Mesenchymal stem cell (in vitro differentiated cells and primary cell): ENCODE data around the gene TBK1.

ENCODE experiments used
- DNase-seq: peaks from one replicate; pipeline ENCODE4 v3.0.0-alpha.2; 2013
- H2AFZ ChIP-seq: one replicate; pipeline ENCODE4 v1.6.1; 2013; ENCODE audit warnings: low read depth, mild to moderate bottlenecking, control low read depth, inconsistent platforms, low read length, moderate library complexity
- H2AK5ac ChIP-seq: 2 replicates; pipeline ENCODE4 v1.6.1; 2013; ENCODE audit warnings: low read length, moderate library complexity, mild to moderate bottlenecking, inconsistent platforms; ENCODE audit not compliant: severe bottlenecking
- H2BK120ac ChIP-seq: one replicate; pipeline ENCODE4 v1.6.1; 2013; ENCODE audit warnings: low read depth, mild to moderate bottlenecking, inconsistent platforms, low read length, moderate library complexity
- H2BK12ac ChIP-seq, 2 experiments: one replicate each; pipeline ENCODE4 v1.6.1; 2013; ENCODE audit warnings: inconsistent platforms in 2 of 2, low read length in 2 of 2, mild to moderate bottlenecking in 2 of 2, moderate library complexity in 2 of 2, control low read depth in 1 of 2
- H2BK15ac ChIP-seq: one replicate; pipeline ENCODE4 v1.6.1; 2013; ENCODE audit warnings: mild to moderate bottlenecking, low read depth, inconsistent platforms; ENCODE audit not compliant: poor library complexity, severe bottlenecking
- H2BK5ac ChIP-seq: 2 replicates; pipeline ENCODE4 v1.6.1; 2013; ENCODE audit warnings: low read depth, mild to moderate bottlenecking, low read length, control low read depth, inconsistent platforms; ENCODE audit not compliant: poor library complexity, severe bottlenecking
- H3K14ac ChIP-seq, 2 experiments: one replicate each; pipeline ENCODE4 v1.6.1; 2013; ENCODE audit warnings: inconsistent platforms in 2 of 2, low read length in 2 of 2, control low read depth in 1 of 2, mild to moderate bottlenecking in 1 of 2, moderate library complexity in 1 of 2
- H3K18ac ChIP-seq, 2 experiments: one replicate each; pipeline ENCODE4 v1.6.1; 2013; ENCODE audit warnings: inconsistent platforms in 2 of 2, low read length in 2 of 2, control low read depth in 1 of 2, low read depth in 1 of 2, mild to moderate bottlenecking in 1 of 2
- H3K23ac ChIP-seq, 2 experiments: one replicate each; pipeline ENCODE4 v1.6.1; 2013; ENCODE audit warnings: inconsistent platforms in 2 of 2, low read length in 2 of 2, mild to moderate bottlenecking in 2 of 2, moderate library complexity in 2 of 2, control low read depth in 1 of 2
- H3K27ac ChIP-seq: 2 replicates; pipeline ENCODE4 v1.5.1; 2013; ENCODE audit warnings: mild to moderate bottlenecking, moderate library complexity, low read length, control low read depth, inconsistent platforms; ENCODE audit not compliant: poor library complexity, severe bottlenecking
- H3K27me3 ChIP-seq, 2 experiments: 2 replicates each; pipeline versions ENCODE4 v1.6.1 to v1.7.0; 2013; ENCODE audit warnings: low read length in 2 of 2, mild to moderate bottlenecking in 2 of 2, moderate library complexity in 2 of 2, control low read depth in 1 of 2, inconsistent platforms in 1 of 2; ENCODE audit not compliant: control insufficient read depth in 1 of 2, insufficient read depth in 1 of 2
- H3K36me3 ChIP-seq, 2 experiments: 2 replicates each; pipeline versions ENCODE4 v1.6.1 to v1.7.0; 2013; ENCODE audit warnings: low read length in 2 of 2, control low read depth in 1 of 2, inconsistent platforms in 1 of 2, low read depth in 1 of 2, mild to moderate bottlenecking in 1 of 2; ENCODE audit not compliant: insufficient read depth in 2 of 2, control insufficient read depth in 1 of 2
- H3K4ac ChIP-seq, 2 experiments: one replicate each; pipeline ENCODE4 v1.6.1; 2013; ENCODE audit warnings: inconsistent platforms in 2 of 2, low read length in 2 of 2, mild to moderate bottlenecking in 2 of 2, moderate library complexity in 2 of 2, control low read depth in 1 of 2, low read depth in 1 of 2
- H3K4me1 ChIP-seq: 2 replicates; pipeline ENCODE4 v1.6.1; 2013; ENCODE audit warnings: low read depth, low read length, control low read depth; ENCODE audit not compliant: control insufficient read depth, insufficient read depth
- H3K4me2 ChIP-seq: 2 replicates; pipeline ENCODE4 v1.6.1; 2013; ENCODE audit warnings: low read length, mild to moderate bottlenecking, inconsistent platforms; ENCODE audit not compliant: poor library complexity, severe bottlenecking
- H3K4me3 ChIP-seq, 2 experiments: 2 replicates each; pipeline versions ENCODE4 v1.5.1 to v1.7.0; 2013; ENCODE audit warnings: low read length in 2 of 2, mild to moderate bottlenecking in 2 of 2, control low read depth in 1 of 2, low read depth in 1 of 2; ENCODE audit not compliant: insufficient read depth in 1 of 2
- H3K79me1 ChIP-seq: replicated peaks from 2 replicates; pipeline ENCODE4 v1.6.1; 2013; ENCODE audit warnings: mild to moderate bottlenecking, control low read depth, low read length, inconsistent platforms; ENCODE audit not compliant: poor library complexity, severe bottlenecking
- H3K9ac ChIP-seq: 2 replicates; pipeline ENCODE4 v1.7.0; 2013; ENCODE audit warnings: mild to moderate bottlenecking, low read length, moderate library complexity
- H3K9me3 ChIP-seq: 2 replicates; pipeline ENCODE4 v1.7.0; 2013; ENCODE audit warnings: mild to moderate bottlenecking, low read length; ENCODE audit not compliant: control insufficient read depth
- H4K8ac ChIP-seq: one replicate; pipeline ENCODE4 v1.6.1; 2013; ENCODE audit warnings: inconsistent platforms, mild to moderate bottlenecking, low read length, moderate library complexity
- H4K91ac ChIP-seq: one replicate; pipeline ENCODE4 v1.6.1; 2013; ENCODE audit warnings: mild to moderate bottlenecking, low read length, inconsistent platforms
- WGBS: methylation state at CpG from one replicate; pipeline ENCODE4 v1.1.7; 2013; ENCODE audit warnings: mixed read lengths; 5-methylcytosine and 5-hydroxymethylcytosine counted together

TBK1 gene

GRCh38 chr12:64461634-64462414, 9.9 kb downstream of the TBK1 start:
- peak; percentile 85 for DNase-seq
- Histone ChIP-seq H2BK5ac (peak overlapping the region; percentile 1), H2AFZ (no peak overlapping the region), H3K9me3 (no peaks in the 10 kb centered on the region), H3K79me1 (peaks cover 8% of the 10 kb centered on the region), H3K18ac (no peak overlapping the region), H3K9ac (peak overlapping the region; percentile 55), H3K36me3 (peaks cover 7 to 63% of the 10 kb centered on the region in 2 experiments), H3K4ac (no peak overlapping the region), H4K91ac (no peak overlapping the region), H2BK12ac (no peak overlapping the region), H3K14ac (no peak overlapping the region), H4K8ac (no peak overlapping the region), H2BK120ac (no peak overlapping the region), H3K27me3 (no peaks in the 10 kb centered on the region), H3K23ac (no peak overlapping the region), H3K27ac (peak overlapping the region; percentile 96), H3K4me3 (peak overlapping the region in 1 of 2 experiments; percentile 32), H2BK15ac (no peak overlapping the region), H3K4me1 (peaks cover 4% of the 10 kb centered on the region), H2AK5ac (peak overlapping the region; percentile 100), H3K4me2 (peak overlapping the region; percentile 67)
- WGBS: 66% methylated on average over 1 of the region's 2 CpGs

GRCh38 chr12:64466178-64466577, 14.3 kb downstream of the TBK1 start:
- Histone ChIP-seq H4K8ac (no peak overlapping the region), H3K27me3 (no peaks in the 10 kb centered on the region), H3K9me3 (no peaks in the 10 kb centered on the region), H3K27ac (no peak overlapping the region), H3K18ac (no peak overlapping the region), H3K4me3 (no peak overlapping the region), H2BK5ac (no peak overlapping the region), H3K14ac (no peak overlapping the region), H2BK12ac (no peak overlapping the region), H2AK5ac (no peak overlapping the region), H2BK15ac (no peak overlapping the region), H3K36me3 (peaks cover 18 to 80% of the 10 kb centered on the region in 2 experiments), H2BK120ac (no peak overlapping the region), H4K91ac (no peak overlapping the region), H3K79me1 (peaks cover 24% of the 10 kb centered on the region), H3K4me1 (peaks cover 4% of the 10 kb centered on the region), H3K4ac (no peak overlapping the region), H3K23ac (no peak overlapping the region), H3K4me2 (no peak overlapping the region), H2AFZ (no peak overlapping the region), H3K9ac (no peak overlapping the region)
- DNase-seq: no peak

- Histone ChIP-seq H3K18ac (no peak overlapping the region), H3K27me3 (no peaks in the 10 kb centered on the region)
Observed at GRCh38 chr12:64468966-64469365, 17.0 kb downstream of the TBK1 start.

GRCh38 chr12:64469455-64470142, 17.7 kb downstream of the TBK1 start:
- Histone ChIP-seq H3K18ac (peak overlapping the region in 1 of 2 experiments; percentile 22), H4K91ac (no peak overlapping the region), H2AK5ac (no peak overlapping the region), H3K9ac (no peak overlapping the region), H3K4me3 (no peak overlapping the region), H3K4me2 (no peak overlapping the region), H3K23ac (peak overlapping the region in 1 of 2 experiments; percentile 60), H3K27ac (no peak overlapping the region), H3K14ac (no peak overlapping the region), H2BK12ac (no peak overlapping the region), H3K27me3 (no peaks in the 10 kb centered on the region), H2AFZ (no peak overlapping the region), H3K79me1 (peaks cover 37% of the 10 kb centered on the region), H3K4me1 (no peaks in the 10 kb centered on the region), H4K8ac (peak overlapping the region; percentile 23), H2BK15ac (no peak overlapping the region), H3K36me3 (peaks cover 22 to 97% of the 10 kb centered on the region in 2 experiments), H2BK120ac (no peak overlapping the region), H3K9me3 (no peaks in the 10 kb centered on the region), H2BK5ac (no peak overlapping the region), H3K4ac (no peak overlapping the region)
- 97% methylated on average over 2 of the region's 2 CpGs for WGBS
- no peak for DNase-seq

More at GRCh38 chr12:64468966-64469365, 17.0 kb downstream of the TBK1 start:
- no peak overlapping the region for H3K14ac ChIP-seq
- H3K9me3 ChIP-seq: no peaks in the 10 kb centered on the region
- no peak overlapping the region for H2AK5ac ChIP-seq
- H2BK120ac ChIP-seq: no peak overlapping the region
- no peak overlapping the region for H4K91ac ChIP-seq
- DNase-seq: no peak
- H2AFZ ChIP-seq: no peak overlapping the region
- peak overlapping the region in 1 of 2 experiments; percentile 60 for H3K23ac ChIP-seq
- H3K4me3 ChIP-seq: no peak overlapping the region
- H3K79me1 ChIP-seq: peaks cover 37% of the 10 kb centered on the region
- no peak overlapping the region for H3K27ac ChIP-seq
- no peak overlapping the region for H3K4me2 ChIP-seq
- no peak overlapping the region for H3K9ac ChIP-seq
- no peak overlapping the region for H2BK15ac ChIP-seq
- peaks cover 22 to 97% of the 10 kb centered on the region in 2 experiments for H3K36me3 ChIP-seq
- no peak overlapping the region for H4K8ac ChIP-seq
- no peaks in the 10 kb centered on the region for H3K4me1 ChIP-seq
- WGBS: 69% methylated on average over 5 of the region's 5 CpGs
- H2BK12ac ChIP-seq: no peak overlapping the region
- no peak overlapping the region for H3K4ac ChIP-seq
- H2BK5ac ChIP-seq: no peak overlapping the region
